Parathyroid adenoma (tissue), 2 donors: ENCODE measurements around the gene GNAI1.

Source experiments
- H2AFZ ChIP-seq: fragments of 300-600 bp; sonication (generic); one replicate; pipeline ENCODE4 v1.7.0; 2017; ENCODE audit warnings: antibody characterized with exemption, mild to moderate bottlenecking
- H3K27ac ChIP-seq: fragments of 300-600 bp; sonication (generic); one replicate; pipeline ENCODE4 v1.7.0; 2017
- H3K27me3 ChIP-seq: fragments of 300-600 bp; sonication (generic); one replicate; pipeline ENCODE4 v1.7.0; 2017; ENCODE audit warnings: low read length; ENCODE audit not compliant: control insufficient read depth, insufficient read depth
- H3K36me3 ChIP-seq: fragments of 300-600 bp; sonication (generic); one replicate; pipeline ENCODE4 v1.7.0; 2017; ENCODE audit warnings: low read length; ENCODE audit not compliant: control insufficient read depth, insufficient read depth
- H3K4me1 ChIP-seq: fragments of 300-600 bp; sonication (generic); one replicate; pipeline ENCODE4 v1.7.0; 2017; ENCODE audit warnings: control low read depth
- H3K4me2 ChIP-seq: fragments of 300-600 bp; sonication (generic); one replicate; pipeline ENCODE4 v1.7.0; 2017; ENCODE audit warnings: low read length
- H3K4me3 ChIP-seq: fragments of 300-600 bp; sonication (generic); one replicate; pipeline ENCODE4 v1.7.0; 2017; ENCODE audit warnings: low read depth, low read length
- H3K79me2 ChIP-seq: fragments of 300-600 bp; sonication (generic); one replicate; pipeline ENCODE4 v1.7.0; 2017; ENCODE audit warnings: control low read depth
- H3K9ac ChIP-seq: fragments of 300-600 bp; sonication (generic); one replicate; pipeline ENCODE4 v1.7.0; 2017; ENCODE audit warnings: mild to moderate bottlenecking
- H3K9me3 ChIP-seq: fragments of 300-600 bp; sonication (generic); one replicate; pipeline ENCODE4 v1.7.0; 2017; ENCODE audit warnings: low read length; ENCODE audit not compliant: control insufficient read depth
- TF ChIP-seq, protein P1 (sequence below): fragments of 300-600 bp; sonication (generic); IDR thresholded peaks from one replicate; pipeline ENCODE4 v1.7.0; 2017; ENCODE audit warnings: antibody characterized with exemption, mild to moderate bottlenecking
- donor health status: primary hyperparathyroidism.

The GNAI1 gene

DNA sequence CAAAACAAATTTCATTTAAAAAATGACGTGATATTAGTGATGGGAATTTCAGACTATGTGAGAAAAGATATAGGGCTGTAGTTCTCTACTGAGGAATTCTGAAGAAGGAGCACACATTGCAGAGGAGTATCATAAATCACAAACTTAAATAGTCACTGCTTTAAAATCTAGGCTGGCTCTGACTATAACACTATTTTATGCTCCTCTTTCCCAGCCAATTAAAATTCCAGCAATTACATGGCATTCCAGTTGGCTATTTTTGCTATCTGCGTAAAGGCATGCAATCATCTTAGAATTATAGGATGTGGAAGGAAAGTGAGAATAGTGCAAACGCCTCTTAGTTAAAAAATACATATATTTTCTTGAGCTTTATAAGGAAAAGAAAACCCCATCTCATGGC lies 123.1 kb downstream of the GNAI1 start:
- no peak overlapping the region for H3K4me2 ChIP-seq
- no peak overlapping the region for H2AFZ ChIP-seq
- H3K27me3 ChIP-seq = no peaks in the 10 kb centered on the region
- H3K27ac ChIP-seq = no peak overlapping the region
- TF ChIP-seq, protein P1, sequence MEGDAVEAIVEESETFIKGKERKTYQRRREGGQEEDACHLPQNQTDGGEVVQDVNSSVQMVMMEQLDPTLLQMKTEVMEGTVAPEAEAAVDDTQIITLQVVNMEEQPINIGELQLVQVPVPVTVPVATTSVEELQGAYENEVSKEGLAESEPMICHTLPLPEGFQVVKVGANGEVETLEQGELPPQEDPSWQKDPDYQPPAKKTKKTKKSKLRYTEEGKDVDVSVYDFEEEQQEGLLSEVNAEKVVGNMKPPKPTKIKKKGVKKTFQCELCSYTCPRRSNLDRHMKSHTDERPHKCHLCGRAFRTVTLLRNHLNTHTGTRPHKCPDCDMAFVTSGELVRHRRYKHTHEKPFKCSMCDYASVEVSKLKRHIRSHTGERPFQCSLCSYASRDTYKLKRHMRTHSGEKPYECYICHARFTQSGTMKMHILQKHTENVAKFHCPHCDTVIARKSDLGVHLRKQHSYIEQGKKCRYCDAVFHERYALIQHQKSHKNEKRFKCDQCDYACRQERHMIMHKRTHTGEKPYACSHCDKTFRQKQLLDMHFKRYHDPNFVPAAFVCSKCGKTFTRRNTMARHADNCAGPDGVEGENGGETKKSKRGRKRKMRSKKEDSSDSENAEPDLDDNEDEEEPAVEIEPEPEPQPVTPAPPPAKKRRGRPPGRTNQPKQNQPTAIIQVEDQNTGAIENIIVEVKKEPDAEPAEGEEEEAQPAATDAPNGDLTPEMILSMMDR = no peak
- H3K9ac ChIP-seq = no peak overlapping the region
- no peaks in the 10 kb centered on the region for H3K9me3 ChIP-seq
- H3K79me2 ChIP-seq = no peaks in the 10 kb centered on the region
- H3K4me3 ChIP-seq = no peak overlapping the region
- no peaks in the 10 kb centered on the region for H3K4me1 ChIP-seq
- H3K36me3 ChIP-seq = no peaks in the 10 kb centered on the region

DNA sequence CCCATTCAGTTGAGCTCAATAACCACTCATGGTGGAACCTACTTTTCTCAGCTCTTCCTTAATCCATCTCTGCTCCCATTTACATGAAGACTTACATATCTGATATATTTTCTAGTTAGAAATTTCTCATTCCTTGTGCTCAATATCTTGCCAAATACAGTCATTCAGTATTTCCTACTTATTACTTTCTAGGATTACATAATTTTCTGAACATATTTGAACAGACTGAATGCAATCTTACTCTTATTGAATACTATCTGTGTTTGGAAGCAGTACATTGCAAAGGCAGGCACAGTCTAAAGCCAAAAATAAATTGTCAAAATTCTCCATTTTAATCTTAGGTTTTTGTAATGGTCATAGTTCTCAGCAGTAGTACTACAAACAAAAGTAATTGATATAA lies 126.0 kb downstream of the GNAI1 start:
- TF ChIP-seq, protein P1 = no peak
- Histone ChIP-seq H3K79me2 (no peaks in the 10 kb centered on the region), H3K9ac (no peak overlapping the region), H2AFZ (no peak overlapping the region), H3K4me3 (no peak overlapping the region), H3K36me3 (no peaks in the 10 kb centered on the region), H3K27me3 (no peaks in the 10 kb centered on the region), H3K4me1 (no peaks in the 10 kb centered on the region), H3K4me2 (no peak overlapping the region), H3K27ac (no peak overlapping the region), H3K9me3 (no peaks in the 10 kb centered on the region)

DNA sequence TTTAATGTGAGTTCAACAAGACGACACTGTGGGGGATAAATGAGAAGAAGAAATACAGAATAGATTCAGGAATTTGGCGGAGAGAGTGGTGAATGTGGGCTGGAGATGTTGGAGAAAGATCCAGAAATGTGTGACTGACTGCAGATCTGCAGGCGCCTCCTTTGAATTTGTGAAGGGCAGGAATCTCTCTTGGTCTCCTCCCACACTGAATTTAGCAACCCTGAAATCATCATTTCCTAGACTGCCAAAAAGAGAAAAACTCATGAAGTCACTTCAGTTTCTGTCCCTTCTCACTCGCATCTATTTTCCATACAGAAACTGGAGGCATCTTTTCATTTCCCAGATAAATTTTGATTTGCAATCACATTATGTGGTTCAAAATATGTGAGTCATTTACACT lies 128.7 kb downstream of the GNAI1 start:
- Histone ChIP-seq H3K4me1 (no peaks in the 10 kb centered on the region), H3K27ac (no peak overlapping the region), H3K27me3 (no peaks in the 10 kb centered on the region), H3K4me2 (no peak overlapping the region), H2AFZ (no peak overlapping the region), H3K36me3 (no peaks in the 10 kb centered on the region), H3K9ac (no peak overlapping the region), H3K4me3 (no peak overlapping the region), H3K9me3 (no peaks in the 10 kb centered on the region), H3K79me2 (no peaks in the 10 kb centered on the region)
- TF ChIP-seq, protein P1 = no peak

DNA sequence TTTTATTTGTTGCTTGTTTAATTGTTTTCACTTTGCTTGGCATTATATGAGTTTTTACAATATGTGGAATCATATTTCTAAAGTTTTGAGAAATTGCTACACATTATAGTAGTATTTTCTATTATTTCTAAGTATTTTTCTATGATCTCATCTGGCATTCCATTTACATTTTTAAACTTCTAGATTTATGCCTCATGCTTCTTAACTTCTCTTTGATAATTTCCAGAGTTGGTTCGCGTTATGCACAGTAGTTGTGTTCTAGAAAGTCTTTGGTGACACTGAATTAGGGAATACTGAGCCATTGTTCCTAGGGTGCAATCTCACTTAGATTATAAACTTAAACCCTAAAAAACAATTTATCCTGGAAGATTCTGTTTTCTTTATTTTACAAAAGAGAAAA lies 129.2 kb downstream of the GNAI1 start:
- H3K27me3 ChIP-seq = no peaks in the 10 kb centered on the region
- no peaks in the 10 kb centered on the region for H3K36me3 ChIP-seq
- H3K4me2 ChIP-seq = no peak overlapping the region
- no peaks in the 10 kb centered on the region for H3K9me3 ChIP-seq
- no peaks in the 10 kb centered on the region for H3K79me2 ChIP-seq
- H3K27ac ChIP-seq = no peak overlapping the region
- TF ChIP-seq, protein P1 = no peak
- H3K9ac ChIP-seq = no peak overlapping the region
- H3K4me1 ChIP-seq = no peaks in the 10 kb centered on the region
- H2AFZ ChIP-seq = no peak overlapping the region
- H3K4me3 ChIP-seq = no peak overlapping the region

DNA sequence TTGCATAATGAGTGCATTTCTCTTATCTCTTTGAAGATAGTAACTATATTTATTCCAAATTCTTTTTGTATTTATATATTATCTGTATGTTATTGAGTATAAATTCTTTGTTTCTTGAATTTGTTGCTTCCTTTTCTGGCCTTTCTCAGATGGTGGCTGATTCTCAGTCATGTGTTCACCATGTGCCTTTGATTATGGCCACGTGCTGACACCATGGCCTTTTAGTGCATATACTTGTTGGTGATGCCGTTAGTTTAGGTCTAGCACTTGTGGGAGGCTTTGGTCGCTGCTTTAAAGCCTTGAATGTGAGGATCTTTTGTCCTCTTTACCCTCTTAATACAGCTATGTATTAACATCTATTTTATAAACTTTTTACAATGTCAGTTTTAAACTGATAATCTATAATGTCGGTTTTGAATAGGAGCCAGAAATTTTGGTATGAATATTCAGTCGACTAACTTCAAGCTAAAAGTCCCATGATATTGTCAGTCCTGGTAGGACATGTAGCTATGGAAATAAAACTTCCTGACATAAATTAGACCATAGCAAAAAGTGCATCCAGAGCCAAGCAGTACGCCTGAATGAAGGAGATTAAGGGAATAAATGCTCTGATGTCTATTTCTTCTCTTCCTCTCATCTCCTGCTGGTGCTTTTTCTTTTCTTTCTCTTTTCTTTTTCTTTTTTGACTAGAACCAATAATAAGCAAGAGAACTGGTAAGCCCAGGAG lies 130.3 kb downstream of the GNAI1 start:
- Histone ChIP-seq H3K36me3 (no peaks in the 10 kb centered on the region), H3K9me3 (no peaks in the 10 kb centered on the region), H3K4me3 (no peak overlapping the region), H3K4me2 (no peak overlapping the region), H3K27me3 (no peaks in the 10 kb centered on the region), H3K4me1 (no peaks in the 10 kb centered on the region), H3K9ac (no peak overlapping the region), H3K27ac (no peak overlapping the region), H3K79me2 (no peaks in the 10 kb centered on the region), H2AFZ (no peak overlapping the region)
- TF ChIP-seq, protein P1 = no peak
